Panc1 (cell line): ENCODE results near the gene FGD5.

Experiments used
- CTCF ChIP-seq: fragments of 450-650 bp; IDR thresholded peaks from 2 replicates; pipeline ENCODE4 v1.5.1; 2017; ENCODE audit warnings: mild to moderate bottlenecking
- REST ChIP-seq, 2 experiments: IDR thresholded peaks; 2 replicates each; pipeline ENCODE4 v1.6.1; 2011 to 2012; ENCODE audit warnings: low read depth in 2 of 2, control low read depth in 1 of 2, low read length in 1 of 2, mild to moderate bottlenecking in 1 of 2, moderate library complexity in 1 of 2; ENCODE audit not compliant: insufficient read depth in 1 of 2
- SIN3A ChIP-seq: IDR thresholded peaks from 2 replicates; pipeline ENCODE4 v1.6.1; 2012; ENCODE audit warnings: low read depth, mild to moderate bottlenecking, low read length, moderate library complexity, borderline replicate concordance; ENCODE audit not compliant: insufficient read depth
- TCF7L2 ChIP-seq: IDR thresholded peaks from 2 replicates; pipeline ENCODE4 v1.6.1; 2011; ENCODE audit warnings: mild to moderate bottlenecking, low read depth, low read length, inconsistent platforms

- TF ChIP-seq CTCF (no peak), REST (IDR thresholded peaks at IDR 0.05; ENCODE audit: insufficient read depth in 1 of 2, low read depth in 2 of 2, low read length in 1 of 2) (no peak), SIN3A (no peak), TCF7L2 (no peak)
Observed at GRCh38 chr3:14866627-14867026, 47.9 kb downstream of the FGD5 start.
